NCI-H526 treated with DMSO at 0.1 percent for 48 hours (cell line): Measurements from ENCODE around the gene SLC26A1.

Source experiments
- DNase-seq: peaks from one replicate; lab custom pipeline; 2025; lab: John Stamatoyannopoulos, UW

SLC26A1 gene

DNA sequence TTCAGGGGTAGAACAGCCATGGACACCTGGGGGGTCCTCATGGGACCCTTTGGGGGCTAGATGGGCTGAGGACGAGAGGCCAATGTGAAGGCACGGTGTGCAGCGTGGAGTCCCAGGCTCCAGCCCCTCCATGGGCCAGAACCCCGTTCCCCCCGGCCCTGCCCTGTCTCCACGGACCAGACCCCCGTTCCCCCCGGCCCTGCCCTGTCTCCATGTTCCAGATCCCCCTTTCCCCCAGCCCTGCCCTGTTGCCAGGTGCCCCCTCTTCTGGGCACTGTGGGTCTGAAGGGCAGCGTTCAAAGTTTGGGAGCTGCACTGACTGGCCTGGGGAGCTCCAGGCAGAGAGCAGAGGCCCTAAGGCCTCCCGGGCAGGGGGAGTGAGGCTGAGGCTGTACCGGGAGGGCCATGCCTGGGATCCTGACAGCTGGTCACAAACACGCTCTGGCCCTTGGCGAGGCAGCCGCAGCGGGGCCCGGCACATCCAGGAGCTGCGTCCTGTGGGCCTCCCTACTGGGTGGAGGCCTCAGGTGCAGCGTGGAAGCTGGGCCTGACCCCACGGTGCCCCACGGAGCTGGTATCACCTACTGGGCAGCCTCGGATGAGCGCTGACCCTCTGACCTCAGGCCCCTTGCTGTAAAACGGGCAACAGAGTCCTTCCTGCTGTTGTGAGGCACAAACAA lies 28.7 kb downstream of the SLC26A1 start:
- no peak for DNase-seq

DNA sequence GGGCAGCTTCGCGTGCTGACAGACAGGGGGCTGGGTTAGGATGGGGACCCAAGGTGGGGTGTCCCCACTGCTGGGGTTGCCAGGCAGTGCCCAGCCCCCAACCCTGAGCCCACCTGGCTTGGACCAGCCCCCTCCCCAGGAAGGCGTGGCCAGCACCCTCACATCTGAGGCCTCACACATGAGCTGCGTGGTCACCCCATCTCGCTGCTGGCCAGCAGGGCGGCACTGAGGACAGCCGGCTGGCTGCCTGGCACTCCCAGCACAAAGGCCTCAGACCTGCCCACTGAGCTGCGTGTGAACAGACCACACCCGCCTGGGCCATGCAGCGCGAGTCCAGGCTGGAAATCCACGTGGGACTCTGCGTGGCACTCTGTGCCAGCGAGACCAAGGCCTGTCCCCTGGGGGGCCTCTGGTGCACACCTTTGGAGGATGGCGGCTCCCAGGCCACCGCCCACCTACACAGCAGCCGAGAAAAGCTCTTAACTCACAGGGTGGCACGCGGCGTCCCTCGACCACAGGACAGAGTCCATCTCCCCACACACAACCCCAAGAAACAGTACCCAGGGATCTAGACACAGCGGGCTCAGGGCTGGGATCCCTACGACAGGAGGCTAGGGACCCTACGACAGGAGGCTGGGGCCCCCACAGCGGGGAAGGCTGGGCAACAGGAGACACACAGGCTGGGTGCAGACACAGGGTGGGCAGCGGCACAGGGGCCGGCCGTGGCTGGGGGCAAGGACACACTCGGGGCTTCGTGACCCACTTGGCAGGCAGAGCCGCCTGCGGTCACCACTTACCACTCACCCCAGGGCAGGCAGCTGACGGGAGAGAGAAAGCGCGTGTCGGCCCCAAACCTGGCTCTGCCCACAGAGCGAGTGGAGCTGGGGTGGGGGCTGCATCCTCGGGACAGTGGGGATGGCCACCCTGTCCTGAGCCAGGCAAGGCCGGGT lies 29.7 kb downstream of the SLC26A1 start:
- no peak for DNase-seq

DNA sequence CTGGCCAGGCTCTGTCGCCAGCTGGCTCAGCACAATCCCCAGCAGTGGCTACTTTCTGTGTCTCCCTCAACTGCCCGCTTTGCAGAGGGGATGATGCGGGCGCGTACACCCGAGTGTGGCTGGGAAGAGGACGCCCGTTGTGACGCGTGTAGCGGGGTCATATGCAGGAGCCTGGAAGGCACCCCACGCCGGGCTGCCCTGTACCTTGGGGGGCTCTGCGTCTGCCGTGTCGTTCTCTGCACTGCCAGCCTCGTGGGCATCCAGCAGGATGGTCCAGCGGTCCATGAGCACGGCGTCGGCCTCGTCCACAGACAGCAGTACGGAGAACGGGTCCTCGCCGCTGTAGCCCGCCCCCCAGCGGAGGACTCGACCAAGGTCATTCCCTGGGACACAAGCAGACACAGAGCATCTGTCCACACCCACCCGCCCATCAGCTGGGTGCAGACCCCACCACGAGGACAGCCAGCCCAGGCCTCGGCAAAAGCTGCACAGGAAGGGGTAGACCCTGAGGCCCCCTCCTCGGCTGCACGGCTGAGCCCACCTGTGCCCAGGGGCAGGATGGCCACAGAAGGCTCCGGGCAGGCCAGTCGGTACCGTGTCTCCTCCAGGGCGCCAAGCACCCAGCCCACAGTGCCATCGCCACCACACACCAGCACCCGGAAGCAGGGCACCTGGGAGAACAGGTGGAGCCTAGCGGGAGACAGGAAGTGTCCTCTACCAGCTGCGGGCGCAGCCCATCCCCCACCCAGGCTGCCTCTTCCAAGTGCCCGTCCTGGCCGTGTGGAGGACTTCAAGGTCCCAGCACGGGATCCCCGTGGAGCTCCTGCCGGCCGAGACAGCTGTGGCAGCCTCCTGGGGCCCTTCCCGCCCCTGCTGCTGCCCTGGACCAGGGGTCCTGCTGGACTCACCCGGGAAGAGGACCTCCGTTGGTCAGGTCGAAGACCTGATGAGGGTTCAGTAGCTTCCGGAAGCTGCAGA lies 30.7 kb downstream of the SLC26A1 start:
- DNase-seq, result peak; percentile 30

DNA sequence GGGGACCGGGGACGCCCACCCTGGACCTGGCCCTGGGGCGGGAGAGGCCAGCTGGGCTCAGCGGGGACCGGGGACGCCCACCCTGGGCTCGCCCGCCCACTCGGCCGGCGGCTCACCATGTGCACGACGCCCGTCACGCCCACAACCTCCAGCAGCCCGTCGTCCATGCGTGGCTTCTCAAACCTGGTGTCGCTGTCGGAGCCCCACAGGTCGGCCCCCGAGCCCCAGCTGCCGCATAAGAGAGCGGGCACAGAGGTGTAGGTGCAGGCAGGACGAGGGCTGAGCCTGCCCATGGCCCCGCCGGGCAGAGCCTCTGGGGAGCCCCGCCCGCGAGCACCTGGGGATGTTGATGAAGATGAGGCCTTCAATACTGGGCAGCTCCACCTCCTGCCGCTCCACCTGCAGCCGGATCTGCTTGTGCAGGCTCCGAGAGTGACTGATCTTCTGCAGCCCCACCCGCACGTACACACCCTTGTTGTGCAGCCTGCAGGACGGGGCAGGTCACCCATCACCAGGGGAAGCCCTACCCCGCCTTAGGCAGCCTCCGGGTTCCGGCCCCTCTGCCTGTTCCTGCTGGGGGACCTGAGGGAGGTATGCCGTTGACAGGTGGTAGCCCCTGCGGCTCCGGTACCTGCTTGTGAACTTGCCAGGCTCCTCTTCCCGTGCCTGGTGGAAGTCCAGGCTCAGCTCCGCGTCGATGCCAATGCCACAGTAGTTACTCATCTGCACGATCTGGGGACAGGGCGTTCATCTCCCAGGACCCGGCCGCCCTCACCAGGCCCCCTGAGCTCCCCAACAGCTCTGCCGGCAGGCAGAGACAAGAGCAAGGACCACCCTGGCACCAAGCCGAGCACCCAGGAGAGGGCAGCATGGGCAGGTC lies 31.6 kb downstream of the SLC26A1 start:
- DNase-seq, result peak; percentile 53

DNA sequence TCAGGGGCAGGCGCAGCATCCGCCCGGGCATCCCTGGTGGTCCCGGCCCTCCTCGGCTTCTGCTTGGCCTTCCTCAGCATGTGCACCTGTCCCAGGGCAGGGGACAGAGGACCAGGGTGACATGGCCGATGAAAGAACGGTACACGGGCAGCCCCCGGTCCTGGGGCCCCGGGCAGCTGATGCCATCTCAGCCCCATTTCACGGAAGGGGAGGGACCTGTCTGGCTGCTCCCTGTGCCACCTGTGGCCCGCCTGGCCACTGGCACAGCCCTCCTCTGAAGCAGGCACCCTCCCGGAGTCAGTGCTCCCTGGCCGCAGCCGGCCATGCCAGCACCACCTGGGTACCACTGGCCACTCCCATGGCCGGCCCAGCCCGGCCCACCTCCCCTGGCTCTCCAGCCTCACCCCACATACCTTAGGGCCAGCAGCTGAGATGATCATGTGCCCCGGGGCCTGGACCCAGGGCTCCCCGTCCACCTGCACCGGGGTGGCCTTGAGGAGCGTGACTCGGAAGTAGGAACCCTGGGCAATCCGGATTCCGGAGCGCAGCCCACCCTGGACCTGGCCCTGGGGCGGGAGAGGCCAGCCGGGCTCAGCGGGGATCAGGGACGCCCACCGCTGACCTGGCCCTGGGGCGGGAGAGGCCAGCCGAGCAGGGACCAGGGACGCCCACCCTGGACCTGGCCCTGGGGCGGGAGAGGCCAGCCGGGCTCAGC lies 32.4 kb downstream of the SLC26A1 start:
- DNase-seq, result no peak

DNA sequence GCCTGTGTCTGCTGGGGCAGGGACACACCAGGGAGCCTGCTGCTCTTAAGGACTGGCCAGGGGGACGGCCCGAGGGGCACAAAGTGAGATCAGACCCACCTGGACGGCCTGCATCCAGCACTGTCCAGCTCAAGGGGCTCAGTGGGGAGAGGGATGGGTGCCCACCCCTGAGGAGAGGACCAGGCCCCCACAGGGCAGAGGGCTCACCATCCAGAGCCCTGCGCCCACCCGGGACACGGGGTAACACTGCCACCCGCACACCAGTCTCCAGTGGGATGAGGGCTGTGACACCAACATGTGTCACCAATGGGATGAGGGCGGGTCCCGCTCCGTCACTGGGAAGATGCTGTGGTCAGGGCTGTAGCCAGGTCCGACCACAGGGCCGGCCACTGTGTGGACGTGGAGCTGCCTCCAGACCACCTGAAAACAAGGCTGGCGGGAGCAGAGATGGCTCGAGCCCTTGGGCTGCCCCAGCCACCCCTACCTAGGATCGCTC lies 33.0 kb downstream of the SLC26A1 start:
- DNase-seq, result no peak

DNA sequence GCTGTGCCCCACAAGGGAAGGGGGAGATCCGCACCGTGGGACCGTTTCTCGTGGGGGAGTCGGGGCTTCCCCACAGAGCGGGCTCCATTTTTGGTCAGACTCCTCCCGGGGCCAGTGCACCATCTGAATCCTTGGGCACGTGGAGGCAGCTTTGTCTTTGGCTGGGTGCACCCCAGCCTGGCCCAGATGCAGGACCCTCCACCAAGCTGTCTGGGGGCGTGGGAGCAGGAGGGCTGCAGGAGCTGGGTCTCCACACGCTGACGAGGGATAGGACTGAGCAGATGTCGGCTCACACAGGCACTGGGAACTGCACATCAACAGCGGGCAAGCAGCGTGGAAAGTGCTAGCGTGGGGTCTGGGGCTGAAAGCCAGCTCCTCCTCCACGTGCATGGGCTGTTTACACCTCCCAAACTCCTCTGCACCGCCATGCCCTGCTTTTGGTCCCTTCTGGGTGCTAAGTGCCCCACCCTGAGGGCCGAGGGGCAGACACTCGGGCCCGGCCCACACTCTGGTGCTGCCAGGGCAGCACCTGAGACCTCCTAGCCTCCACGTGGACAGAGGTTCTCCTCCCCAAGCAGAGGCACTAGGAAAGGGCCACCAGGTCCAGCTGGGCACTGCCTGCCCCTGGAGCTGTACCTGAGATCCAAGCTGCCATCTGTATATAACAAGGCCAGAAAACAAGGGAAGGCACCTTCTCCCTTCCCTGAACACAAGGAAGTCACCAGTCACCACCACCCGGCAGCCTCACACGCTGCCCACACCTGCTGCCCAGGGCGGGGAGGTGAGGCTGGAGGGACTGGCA lies 33.7 kb downstream of the SLC26A1 start:
- DNase-seq, result no peak

DNA sequence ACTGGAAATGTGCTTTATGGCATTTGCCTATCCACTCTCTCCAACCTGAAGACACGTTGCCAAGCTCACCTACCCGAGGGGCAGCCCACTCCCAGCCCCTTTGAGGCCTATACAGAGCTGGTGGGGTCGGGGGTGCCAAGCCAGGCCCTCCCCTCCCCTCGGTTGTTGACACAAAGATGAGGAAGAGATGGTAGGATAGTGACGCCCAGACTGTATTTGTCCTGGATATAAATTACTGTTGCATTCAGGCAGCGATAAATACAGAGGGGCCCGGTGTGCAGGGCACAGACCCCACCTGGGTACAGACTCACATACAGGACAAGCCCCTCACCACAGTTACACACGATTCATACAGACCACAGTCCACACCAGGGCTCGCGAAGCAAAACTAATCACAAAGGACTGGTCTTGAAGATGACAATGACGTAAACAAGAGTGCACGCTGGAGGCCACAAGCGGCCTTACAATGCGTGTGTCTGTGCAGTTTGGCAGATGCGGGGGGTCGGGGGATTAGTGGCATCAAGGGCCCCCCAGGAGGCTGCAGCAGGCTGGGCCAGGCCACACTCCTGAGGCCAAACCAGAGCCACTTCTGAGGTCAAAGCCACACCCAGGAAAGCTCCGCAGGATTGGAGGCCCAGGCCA lies 34.4 kb downstream of the SLC26A1 start:
- no peak for DNase-seq

DNA sequence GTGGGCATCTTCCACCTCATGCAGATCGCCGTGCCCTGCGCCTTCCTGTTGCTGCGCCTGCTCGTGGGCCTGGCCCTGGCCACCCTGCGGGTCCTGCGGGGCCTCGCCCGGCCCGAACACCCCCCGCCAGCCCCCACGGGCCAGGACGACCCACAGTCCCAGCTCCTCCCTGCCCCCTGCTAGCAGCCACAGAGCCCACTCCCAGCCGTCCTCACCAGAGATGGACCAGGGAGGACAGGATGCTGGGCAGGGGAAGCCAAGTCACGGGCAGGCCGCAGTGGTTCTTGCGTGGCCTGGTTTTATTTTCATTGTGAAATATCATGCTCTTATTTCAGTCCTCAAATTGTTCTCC lies 34.9 kb downstream of the SLC26A1 start:
- DNase-seq, result no peak

DNA sequence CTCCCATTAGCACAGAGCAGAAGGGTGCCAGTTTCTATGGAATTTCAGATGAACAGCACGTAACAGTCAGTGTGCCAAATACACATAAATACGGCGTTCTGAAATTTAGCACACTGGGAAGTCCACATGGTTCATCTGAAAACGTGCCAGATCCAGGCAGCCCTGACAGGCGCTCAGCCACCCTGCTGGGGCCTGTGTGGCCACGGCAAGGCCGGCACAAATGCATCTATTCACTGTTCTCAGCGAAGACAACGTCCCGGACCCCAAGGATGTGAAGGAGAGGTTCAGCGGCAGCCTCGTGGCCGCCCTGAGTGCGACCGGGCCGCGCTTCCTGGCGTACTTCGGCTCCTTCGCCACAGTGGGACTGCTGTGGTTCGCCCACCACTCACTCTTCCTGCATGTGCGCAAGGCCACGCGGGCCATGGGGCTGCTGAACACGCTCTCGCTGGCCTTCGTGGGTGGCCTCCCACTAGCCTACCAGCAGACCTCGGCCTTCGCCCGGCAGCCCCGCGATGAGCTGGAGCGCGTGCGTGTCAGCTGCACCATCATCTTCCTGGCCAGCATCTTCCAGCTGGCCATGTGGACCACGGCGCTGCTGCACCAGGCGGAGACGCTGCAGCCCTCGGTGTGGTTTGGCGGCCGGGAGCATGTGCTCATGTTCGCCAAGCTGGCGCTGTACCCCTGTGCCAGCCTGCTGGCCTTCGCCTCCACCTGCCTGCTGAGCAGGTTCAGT lies 35.5 kb downstream of the SLC26A1 start:
- DNase-seq, result no peak

DNA sequence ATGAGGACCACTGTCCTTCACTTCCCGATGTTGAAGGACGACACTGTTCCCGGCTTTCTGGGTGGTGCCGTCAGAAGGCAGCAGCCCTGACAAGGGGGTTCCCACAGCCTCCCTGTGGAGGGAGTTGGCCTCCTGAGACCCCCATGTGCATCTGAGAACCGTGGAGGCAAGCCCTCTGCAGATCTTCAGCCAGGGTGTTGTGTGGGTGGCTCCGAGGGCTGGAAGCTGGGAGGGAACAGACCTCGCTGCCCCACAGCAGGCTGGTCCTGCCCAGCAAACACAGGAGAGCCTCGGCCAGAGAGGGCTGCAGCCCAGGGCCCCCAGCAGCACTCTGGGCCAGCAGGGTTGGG lies 36.0 kb downstream of the SLC26A1 start:
- DNase-seq, result no peak

DNA sequence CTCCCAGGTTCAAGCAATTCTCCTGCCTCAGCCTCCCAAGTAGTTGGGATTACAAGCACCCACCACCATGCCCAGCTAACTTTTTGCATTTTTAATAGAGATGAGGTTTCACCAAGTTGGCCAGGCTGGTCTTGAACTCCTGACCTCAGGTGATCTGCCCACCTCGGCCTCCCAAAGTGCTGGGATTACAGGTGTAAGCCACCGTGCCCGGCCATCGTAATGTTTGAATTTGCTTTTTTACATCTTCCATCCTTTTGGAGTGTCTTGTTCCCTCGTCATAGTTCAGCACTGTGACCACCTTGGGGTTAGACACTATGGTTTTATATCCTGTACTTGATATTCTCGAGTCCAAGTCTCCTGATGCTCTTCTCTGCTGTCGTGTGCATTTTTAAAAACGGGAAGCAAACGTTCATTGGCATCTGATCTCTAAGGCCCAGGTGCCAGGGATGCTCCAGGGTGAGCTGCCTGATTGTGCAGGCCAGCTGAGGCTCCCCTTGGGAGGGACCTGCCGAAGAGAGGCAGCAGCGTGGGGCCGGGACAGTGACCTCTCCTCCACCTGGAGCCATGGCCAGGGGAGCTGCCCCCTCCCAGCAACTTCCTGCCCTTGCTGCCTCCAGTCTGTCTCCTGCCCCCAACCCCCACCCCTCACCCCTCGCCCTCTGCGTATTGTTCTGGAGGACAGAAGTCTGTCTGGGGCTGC lies 36.5 kb downstream of the SLC26A1 start:
- DNase-seq, result no peak

DNA sequence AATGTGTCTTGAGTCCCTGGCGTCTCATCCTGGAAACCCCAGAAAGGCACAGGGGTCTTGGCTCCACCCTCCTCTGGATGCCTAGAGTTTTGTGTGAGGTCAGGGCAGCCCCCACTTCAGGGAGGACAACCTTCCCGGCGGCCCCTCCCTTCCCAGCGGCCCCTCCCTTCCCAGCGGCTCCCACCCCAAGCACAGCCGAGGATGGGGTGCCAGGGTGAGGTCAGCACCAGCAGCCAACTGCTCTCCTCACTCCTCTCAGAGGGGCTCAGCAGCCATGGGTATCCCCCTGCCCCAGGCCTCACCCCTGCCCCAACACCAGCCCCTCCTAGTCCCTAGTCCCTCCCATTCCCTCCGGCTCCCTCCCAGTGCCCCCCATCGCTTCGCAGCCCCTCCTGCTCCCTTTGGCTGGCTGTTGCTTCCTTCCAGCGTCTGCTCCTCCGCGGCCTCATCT lies 37.2 kb downstream of the SLC26A1 start:
- DNase-seq, result no peak

DNA sequence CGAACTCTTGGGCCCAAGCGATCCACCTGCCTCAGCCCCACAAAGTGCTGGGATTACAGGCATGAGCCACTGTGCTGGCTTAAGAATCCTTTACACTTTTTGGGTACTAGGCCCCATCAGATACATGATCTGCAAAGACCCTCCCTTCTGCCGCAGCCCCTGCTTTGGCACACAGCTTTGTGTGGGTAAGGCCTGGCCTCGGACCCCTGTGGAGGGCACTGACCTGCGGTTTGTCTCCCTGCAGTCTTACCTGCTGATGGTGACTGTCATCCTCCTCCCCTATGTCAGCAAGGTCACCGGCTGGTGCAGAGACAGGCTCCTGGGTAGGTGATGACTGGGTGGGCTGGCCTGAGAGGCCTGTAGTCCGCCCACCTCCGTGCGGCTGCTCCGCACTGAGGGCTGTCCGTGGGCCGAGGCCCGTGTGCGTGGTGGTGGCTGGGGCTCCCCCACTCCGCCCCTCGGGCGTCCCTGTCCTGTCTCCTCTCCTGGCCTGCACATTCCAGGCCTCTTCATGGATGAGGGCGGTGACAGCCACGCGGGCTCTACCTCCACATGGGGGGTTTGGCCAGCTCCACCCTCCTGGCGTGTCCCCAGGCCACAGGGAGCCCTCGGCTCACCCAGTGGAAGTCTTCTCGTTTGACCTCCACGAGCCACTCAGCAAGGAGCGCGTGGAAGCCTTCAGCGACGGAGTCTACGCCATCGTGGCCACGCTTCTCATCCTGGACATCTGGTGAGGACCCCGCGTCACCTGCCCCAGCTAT lies 37.9 kb downstream of the SLC26A1 start:
- DNase-seq, result no peak

DNA sequence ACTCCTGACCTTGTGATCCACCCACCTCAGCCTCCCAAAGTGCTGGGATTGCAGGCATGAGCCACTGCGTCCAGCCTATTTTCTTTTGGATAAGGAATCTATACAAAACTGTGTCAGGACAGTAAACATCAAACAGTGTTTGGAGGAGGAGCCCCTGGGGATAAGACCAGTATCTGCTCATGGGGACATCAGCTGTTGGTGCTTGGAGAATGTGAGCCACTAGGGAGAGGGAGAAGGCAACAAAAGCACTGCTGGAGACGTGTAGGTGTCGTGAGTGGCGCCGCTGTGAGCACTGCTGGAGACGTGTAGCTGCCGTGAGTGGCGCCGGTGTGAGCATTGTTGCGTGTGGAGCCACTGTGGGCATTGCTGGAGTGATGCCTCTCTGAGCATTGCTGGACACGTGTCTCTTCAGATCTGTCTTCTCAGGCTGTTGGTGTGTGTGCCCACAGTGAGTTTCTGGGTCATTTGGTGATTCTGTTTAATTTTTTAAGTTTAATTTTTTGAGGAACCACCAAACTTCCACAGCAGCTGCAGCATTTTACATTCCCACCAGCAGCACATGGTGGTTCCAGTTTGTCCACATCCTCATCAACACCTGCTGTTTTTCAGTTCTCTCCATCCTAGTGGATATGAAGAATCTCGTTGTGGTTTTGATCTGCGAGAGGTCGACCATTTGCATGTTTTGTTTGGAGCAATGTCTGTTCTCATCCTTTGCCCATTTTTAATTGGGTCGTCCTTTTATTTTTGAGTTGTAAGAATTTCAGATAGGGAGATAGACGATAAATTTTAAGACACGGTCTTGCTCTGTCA lies 38.8 kb downstream of the SLC26A1 start:
- DNase-seq, result no peak

DNA sequence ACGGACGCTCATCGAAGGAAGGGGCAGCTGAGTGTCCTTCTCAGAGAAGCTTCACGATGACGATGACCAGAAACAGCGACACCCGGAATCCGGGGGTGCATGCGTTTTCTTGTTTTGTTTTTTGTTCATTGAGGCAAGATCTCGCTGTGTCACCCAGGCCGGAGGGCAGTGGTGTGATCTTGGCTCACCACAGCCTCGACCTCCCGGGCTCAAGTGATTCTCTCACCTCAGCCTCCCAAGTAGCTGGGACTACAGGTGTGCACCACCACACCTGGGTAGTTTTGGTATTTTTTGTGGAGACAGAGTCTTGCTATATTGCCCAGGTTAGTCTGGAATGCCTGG lies 39.7 kb downstream of the SLC26A1 start:
- DNase-seq, result no peak
